Breast epithelium (tissue), 3 donors: ENCODE measurements around the gene HECTD2.

ENCODE experiments used
- POLR2AphosphoS5 ChIP-seq, 3 donors: sonication (generic); formaldehyde crosslinking; IDR thresholded peaks; one replicate each; pipeline ENCODE4 v1.6.1; 2017; ENCODE audit warnings: antibody characterized with exemption in 3 of 3
- TF ChIP-seq, protein P1 (sequence below), 3 donors: fragments of 450-650 bp; IDR thresholded peaks; one replicate each; pipeline ENCODE4 v1.5.1; 2016 to 2017; ENCODE audit warnings: antibody characterized with exemption in 3 of 3, mild to moderate bottlenecking in 3 of 3, moderate library complexity in 3 of 3

DNA sequence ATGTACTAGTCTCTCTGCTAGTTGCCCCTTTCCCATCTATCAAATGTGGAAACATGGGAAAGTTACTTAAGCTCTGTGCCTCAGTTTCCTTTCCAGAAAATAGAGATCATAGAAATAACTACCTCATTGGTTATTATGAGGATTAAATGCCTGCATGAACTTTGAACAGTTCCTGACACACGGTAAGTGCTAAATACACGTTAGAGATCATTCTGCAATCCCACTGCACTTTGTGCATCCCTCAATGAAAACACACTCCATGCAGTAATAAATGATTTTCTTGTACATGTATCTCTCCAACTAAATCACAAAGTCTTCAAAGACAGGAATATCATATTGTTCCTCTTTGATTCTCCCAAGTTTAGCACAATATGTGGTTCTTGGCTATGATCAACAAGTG is 149.6 kb downstream of the HECTD2 start:
- TF ChIP-seq, protein P1, sequence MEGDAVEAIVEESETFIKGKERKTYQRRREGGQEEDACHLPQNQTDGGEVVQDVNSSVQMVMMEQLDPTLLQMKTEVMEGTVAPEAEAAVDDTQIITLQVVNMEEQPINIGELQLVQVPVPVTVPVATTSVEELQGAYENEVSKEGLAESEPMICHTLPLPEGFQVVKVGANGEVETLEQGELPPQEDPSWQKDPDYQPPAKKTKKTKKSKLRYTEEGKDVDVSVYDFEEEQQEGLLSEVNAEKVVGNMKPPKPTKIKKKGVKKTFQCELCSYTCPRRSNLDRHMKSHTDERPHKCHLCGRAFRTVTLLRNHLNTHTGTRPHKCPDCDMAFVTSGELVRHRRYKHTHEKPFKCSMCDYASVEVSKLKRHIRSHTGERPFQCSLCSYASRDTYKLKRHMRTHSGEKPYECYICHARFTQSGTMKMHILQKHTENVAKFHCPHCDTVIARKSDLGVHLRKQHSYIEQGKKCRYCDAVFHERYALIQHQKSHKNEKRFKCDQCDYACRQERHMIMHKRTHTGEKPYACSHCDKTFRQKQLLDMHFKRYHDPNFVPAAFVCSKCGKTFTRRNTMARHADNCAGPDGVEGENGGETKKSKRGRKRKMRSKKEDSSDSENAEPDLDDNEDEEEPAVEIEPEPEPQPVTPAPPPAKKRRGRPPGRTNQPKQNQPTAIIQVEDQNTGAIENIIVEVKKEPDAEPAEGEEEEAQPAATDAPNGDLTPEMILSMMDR (IDR thresholded peaks at IDR 0.05), result no peak
- TF ChIP-seq POLR2AphosphoS5 (IDR thresholded peaks at IDR 0.05), result no peak
